Measurements from ENCODE around the gene EMD.
A peak's percentile ranks its signal among the peaks of the same experiment; 100 is the strongest.

The EMD gene

GRCh38 chrX:154355094-154355775 is 23.9 kb upstream of the EMD start:
- no peak for DNase-seq (ENCODE audit: low read depth in 2 of 2)

- no peak for DNase-seq (ENCODE audit: low read depth in 2 of 2)
Observed at GRCh38 chrX:154355776-154356140, 23.3 kb upstream of the EMD start.

- DNase-seq (ENCODE audit: low read depth in 2 of 2), result no peak
Observed at GRCh38 chrX:154356596-154356995, 22.5 kb upstream of the EMD start.

- DNase-seq (ENCODE audit: low read depth in 2 of 2), result no peak
Observed at GRCh38 chrX:154357205-154357604, 21.9 kb upstream of the EMD start.

GRCh38 chrX:154358011-154358410 is 21.1 kb upstream of the EMD start:
- no peak for DNase-seq (ENCODE audit: low read depth in 2 of 2)

GRCh38 chrX:154358829-154359228 is 20.3 kb upstream of the EMD start:
- no peak for DNase-seq (ENCODE audit: low read depth in 2 of 2)

GRCh38 chrX:154359362-154360154 is 19.5 kb upstream of the EMD start:
- no peak for DNase-seq (ENCODE audit: low read depth in 2 of 2)

- no peak for DNase-seq (ENCODE audit: low read depth in 2 of 2)
Observed at GRCh38 chrX:154360155-154360713, 18.9 kb upstream of the EMD start.

GRCh38 chrX:154362085-154362742 is 16.9 kb upstream of the EMD start:
- no peak for DNase-seq (ENCODE audit: low read depth in 2 of 2)

GRCh38 chrX:154363706-154364439 is 15.2 kb upstream of the EMD start:
- no peak for DNase-seq (ENCODE audit: low read depth in 2 of 2)

GRCh38 chrX:154365052-154365600 is 14.0 kb upstream of the EMD start:
- DNase-seq (ENCODE audit: low read depth in 2 of 2), result no peak

- no peak for DNase-seq (ENCODE audit: low read depth in 2 of 2)
Observed at GRCh38 chrX:154365997-154366665, 13.0 kb upstream of the EMD start.

GRCh38 chrX:154366666-154367055 is 12.4 kb upstream of the EMD start:
- no peak for DNase-seq (ENCODE audit: low read depth in 2 of 2)

- DNase-seq (ENCODE audit: low read depth in 2 of 2), result no peak
Observed at GRCh38 chrX:154367474-154368308, 11.4 kb upstream of the EMD start.

GRCh38 chrX:154368630-154369448 is 10.3 kb upstream of the EMD start:
- DNase-seq (ENCODE audit: low read depth in 2 of 2), result peak; percentile 70

GRCh38 chrX:154369449-154370299 is 9.4 kb upstream of the EMD start:
- DNase-seq (ENCODE audit: low read depth in 2 of 2), result peak; percentile 92 to 94

GRCh38 chrX:154370300-154371016 is 8.6 kb upstream of the EMD start:
- no peak for DNase-seq (ENCODE audit: low read depth in 2 of 2)

Measured in fibroblast of skin of left biceps (primary cell).